Hematopoietic multipotent progenitor cell treated with erythropoietin and hydrocortisone succinate and interleukin-3 and kit ligand, for 4 days (in vitro differentiated cells): Measurements from ENCODE around the gene SYCP2.

Experiments used
- DNase-seq: peaks from one replicate; pipeline ENCODE4 v3.0.0-alpha.2; 2015

The SYCP2 gene

GRCh38 chr20:59835448-59836395 lies 97.7 kb downstream of the SYCP2 start:
- DNase-seq = peak; percentile 71

DNA sequence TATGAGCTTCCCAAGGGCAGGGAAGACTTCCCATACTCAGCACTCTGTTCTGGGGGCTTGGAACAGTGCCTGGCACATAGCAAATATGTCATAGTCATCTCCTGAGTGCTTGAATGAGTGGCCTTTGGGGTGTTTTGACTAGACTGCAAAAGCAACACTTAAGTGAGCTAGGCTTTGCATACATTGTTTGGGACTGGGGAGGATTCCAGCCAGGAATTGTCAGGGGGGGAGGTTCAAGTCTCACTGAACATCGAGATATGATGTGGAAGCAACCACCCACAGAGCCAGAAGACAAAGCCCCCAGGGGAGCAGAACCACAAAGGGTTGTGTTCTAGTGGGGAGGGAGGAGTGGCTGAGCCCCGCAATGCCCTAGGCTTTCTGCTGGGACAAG lies 98.4 kb downstream of the SYCP2 start:
- DNase-seq = no peak

DNA sequence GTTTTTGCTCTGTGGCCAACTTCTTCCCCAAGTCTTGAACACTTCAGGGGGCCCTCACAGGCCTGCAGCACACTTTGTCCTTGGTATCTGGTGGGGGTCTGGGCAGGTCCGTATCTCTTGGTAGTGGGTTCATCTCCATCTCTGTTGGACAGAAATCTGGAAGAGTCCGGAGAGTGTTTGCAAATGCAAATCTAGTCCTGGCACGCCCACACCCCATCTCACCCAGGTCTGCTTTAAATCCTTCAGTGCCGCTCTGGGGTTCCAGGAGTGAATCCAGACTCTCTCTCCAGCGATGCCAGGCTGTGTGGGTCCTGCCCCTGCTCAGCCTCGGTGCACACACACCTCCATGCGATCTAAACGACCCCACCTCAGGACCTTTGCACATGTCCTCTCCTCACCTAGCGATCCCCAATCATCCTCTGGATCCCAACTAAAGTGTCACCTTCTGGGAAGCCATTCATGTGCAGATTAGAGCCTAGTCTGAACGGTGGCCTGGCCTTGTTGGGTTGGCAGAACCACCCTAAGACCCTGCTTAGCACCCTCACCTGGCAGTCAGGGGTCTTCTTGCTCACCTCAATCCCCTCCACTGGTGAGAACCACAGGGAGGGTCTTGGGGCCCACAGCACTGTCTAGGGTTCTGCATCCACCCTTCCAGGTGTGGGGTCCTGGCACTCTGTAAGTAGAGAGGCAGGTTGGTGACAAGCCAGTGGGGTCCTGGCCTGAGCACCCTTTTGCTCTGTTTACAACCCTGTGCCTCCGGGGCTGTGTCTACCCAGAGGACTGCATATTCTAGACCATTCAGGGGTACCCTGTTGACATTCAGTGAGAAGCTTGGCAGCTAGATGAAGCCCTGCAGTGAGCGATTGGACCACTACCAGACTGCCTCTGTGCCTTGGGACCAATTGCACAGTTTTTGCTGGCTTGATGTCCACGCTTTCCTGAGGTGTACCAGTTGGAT lies 100.8 kb downstream of the SYCP2 start:
- no peak for DNase-seq

GRCh38 chr20:59831916-59832270 lies 101.5 kb downstream of the SYCP2 start:
- DNase-seq = no peak

- no peak for DNase-seq
Observed at GRCh38 chr20:59831024-59831915, 102.2 kb downstream of the SYCP2 start.

GRCh38 chr20:59830665-59831023 lies 102.8 kb downstream of the SYCP2 start:
- DNase-seq = no peak

DNA sequence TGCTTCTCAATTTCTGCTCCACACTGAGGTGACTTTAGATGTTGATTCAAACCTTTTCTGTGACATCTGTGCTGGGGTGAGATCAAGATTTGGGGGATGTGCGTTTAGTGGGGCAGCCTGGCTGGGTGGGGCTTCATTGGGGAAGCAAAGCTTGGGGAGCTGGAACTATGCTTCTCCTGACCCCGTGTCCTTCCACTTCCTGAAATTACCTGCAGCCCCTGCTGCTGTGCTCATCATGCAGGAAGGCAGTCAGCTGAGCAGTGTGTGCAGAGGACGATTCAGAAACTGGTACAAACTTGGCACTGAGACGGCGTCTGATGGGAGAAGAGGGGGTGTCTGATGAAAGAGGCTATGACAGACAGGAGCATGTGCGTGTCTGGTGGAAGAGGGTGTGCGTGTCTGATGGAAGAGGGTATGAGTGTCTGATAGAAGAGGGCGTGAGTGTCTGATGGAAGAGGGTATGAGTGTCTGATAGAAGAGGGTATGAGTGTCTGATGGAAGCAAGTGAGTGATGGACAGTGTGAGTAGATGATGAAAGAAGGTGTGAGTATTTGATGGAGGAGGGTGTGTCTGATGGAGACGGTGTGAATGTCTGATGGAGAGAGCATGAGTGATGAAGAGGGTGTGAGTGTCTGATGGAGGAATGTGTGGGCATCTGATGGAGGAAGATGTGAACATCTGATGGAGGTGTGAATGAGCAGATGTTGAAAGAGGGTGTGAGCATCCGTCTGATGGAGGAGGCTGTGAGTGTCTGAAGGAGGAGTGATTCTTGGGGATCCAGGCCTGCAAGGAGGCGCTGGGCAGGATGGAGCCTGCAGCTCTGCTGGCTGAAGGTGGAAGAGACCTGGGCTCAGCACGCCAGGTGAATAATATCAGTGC lies 103.4 kb downstream of the SYCP2 start:
- DNase-seq = no peak

DNA sequence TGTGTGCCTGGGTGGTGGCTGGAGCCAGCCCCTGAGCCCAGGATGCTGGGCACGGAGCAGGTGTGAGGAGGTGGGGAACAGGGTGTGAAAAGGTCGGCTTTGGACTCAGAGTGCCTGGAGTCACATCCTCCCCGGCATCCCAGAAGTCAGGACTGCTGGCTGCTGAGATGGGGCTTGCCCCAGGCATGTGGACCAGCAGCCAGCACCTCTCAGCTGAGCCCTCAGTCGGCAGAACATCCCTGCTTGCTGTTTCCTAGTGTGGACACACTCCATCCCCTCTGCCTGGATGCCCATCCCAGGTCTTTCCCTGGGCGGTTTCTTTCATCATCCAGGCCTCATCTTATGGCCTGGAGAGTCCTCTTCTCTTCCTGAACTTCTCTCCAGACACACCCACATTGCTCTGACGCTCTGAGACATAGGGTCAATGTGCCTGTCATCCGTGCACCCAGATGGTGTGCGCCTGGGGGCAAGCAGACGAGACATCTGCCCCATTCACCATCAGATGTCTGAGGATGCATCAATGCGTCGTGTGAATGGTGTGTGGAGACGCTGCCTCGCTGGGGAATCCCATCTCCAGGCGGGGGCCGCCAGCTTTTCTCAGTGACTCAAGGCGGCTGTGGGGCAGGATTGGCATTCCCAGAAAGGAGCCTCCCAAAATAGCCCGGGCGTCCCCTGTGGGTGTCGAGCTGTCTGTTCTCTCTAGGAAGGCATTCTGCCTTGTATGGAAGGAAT lies 104.2 kb downstream of the SYCP2 start:
- DNase-seq = no peak

GRCh38 chr20:59828125-59829053 lies 105.0 kb downstream of the SYCP2 start:
- DNase-seq = no peak

GRCh38 chr20:59827138-59828056 lies 106.0 kb downstream of the SYCP2 start:
- DNase-seq = no peak

DNA sequence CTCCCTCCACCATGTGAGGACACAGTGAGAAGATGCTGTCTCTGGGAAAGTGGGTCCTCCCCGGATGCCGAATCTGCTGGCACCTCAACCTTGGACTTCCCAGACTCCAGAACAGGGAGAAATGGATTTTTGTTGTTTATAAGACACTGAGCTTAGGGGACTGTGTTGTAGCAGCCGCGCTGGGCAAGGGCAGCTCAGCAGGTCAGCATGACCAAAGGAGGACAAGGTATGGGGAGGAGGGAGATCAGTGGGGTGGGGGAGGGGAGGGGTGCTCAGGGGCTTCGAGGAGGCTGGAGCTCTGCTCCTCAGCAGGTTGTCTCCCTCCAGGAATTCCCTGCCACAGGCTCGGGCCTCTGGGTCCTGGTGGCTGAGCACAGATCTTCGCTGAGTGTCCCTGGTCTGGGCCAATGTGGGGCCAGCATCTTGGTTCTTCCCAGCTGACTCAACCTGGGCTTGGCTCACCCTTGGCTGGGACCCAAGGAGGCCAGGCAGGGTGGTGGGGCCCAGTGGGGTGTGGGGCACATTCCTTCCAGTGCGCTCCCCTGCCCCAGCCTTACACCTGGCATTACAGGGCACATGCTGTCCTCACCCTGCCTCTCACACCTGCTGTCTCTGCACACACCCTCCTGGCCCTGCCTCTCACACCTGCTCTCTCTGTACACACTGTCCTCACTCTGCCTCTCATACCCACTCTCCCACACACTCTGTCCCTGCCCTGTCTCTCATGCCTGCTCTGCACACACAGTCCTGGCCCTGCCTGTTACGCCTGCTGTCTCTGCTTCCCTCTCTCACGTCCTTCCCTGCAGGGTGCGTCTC lies 107.3 kb downstream of the SYCP2 start:
- no peak for DNase-seq

DNA sequence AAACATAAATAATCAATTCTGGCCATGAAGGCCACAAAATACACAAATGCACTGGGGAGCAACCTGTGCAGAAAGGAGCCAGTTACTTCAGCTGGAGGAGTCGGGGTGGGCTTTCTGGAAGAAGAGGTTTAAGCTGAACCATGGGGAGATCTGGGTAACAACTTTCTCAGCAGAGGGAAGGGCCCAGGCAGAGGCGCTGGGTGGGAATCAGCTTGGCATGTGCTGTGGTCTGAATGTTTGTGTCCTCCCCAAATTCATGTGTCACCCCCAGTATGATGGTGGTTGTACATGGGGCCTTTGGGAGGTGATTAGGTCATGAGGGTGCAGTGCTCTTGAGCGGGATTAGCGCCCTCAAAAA lies 107.9 kb downstream of the SYCP2 start:
- DNase-seq = no peak

DNA sequence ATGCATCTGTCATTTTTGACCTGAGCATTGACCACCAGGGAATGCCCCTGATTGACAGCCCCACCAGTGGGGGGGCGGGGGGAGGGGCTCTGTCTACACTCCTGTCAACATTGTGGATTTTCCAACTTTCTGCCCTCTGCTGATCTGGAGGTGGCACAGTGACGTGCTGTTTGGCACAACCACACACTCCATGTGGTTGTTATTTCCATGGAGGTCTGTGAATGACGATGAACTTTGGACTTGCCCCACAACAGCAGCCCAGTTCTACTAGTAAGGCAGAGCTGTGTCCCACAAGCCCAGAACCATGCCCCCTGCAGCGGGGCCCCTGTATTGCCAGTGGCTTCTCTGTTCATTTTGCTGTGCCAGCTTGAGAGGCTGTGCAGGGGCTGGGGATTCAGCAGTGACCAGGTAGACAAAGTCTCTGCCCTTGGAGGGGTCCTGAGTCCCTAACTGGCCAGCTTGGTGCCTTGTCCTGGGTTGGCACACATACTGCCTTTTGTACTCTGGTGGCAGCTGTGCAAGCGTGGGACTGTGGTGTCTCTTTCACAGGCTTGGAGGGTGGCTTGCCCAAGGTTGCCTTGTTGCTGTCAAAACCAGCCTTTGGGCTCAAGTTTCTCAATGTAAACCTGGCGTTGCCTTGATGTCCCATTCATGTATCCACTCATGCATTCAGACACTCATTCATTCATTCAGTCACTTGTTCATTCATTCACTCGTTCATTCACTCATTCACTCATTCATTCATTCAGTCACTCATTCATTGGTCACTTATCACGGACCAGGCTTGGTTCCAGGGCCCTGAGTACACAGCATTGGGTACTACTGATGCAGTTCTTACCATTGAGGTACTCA lies 108.5 kb downstream of the SYCP2 start:
- DNase-seq = no peak

DNA sequence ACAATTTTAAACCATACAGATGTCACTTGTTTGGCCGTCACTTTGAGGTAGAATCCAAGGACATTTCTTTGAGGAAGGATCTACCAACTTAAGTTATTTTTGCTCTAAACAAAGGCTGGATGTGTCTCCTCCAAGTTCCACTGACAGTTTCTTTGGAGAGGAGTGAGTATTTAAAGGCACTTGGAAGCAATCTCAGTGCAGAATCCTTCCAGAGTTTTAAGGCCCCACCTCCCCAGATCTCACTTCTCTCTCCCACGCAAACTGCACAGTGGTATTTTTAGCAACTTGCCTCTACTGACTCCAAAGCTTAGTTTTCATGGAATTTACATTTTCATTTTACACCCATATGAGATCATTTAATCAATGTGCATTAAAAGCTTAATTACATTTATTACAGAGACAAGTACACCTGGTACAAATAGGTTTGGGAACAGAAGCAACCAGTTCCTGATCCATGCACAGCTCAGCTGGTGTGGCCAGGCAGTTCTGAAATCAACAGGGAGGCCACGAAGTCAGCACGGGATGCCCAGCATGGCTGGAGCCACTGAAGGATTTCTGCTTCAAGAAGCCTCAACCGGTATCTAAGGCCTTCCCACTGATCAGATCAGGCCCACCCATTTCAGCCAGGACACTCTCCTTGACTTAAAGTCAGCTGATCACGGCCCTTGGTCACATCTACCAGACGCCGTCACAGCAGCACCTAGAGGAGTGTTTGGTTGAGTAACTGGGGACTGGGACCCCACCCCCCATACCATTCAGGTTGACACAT lies 109.8 kb downstream of the SYCP2 start:
- DNase-seq = no peak

- DNase-seq = no peak
Observed at GRCh38 chr20:59823030-59823423, 110.4 kb downstream of the SYCP2 start.
